CD4-positive, alpha-beta T cell treated with Interleukin-1 beta for 1 hour (primary cell): Measurements from ENCODE around the gene SPDYE5.
"Not testable (repeated sequence)": the region's sequence is repeated elsewhere in the genome, so short reads cannot be mapped to it uniquely, and the experiment has no call there.

Source experiments
- DNase-seq, 2 donors: peaks; one replicate each; pipeline ENCODE4 v3.0.0-alpha.2; 2020 to 2022

Gene SPDYE5, protein sequence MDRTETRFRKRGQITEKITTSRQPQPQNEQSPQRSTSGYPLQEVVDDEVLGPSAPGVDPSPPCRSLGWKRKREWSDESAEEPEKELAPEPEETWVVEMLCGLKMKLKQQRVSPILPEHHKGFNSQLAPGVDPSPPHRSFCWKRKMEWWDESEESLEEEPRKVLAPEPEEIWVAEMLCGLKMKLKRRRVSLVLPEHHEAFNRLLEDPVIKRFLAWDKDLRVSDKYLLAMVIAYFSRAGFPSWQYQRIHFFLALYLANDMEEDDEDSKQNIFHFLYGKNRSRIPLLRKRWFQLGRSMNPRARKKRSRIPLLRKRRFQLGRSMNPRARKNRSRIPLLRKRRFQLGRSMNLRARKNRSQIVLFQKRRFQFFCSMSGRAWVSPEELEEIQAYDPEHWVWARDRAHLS

GRCh38 chr7:75492020-75492419 is at the start of gene SPDYE5:
Gene SPDYE5 (plus strand): TSS chr7:75492320. CDS start chr7:75494048, 1,728 bp downstream.
- not testable (repeated sequence) for DNase-seq

GRCh38 chr7:75442465-75443111 is 49.5 kb upstream of the SPDYE5 start:
- peak; percentile 42 to 44 for DNase-seq

DNA sequence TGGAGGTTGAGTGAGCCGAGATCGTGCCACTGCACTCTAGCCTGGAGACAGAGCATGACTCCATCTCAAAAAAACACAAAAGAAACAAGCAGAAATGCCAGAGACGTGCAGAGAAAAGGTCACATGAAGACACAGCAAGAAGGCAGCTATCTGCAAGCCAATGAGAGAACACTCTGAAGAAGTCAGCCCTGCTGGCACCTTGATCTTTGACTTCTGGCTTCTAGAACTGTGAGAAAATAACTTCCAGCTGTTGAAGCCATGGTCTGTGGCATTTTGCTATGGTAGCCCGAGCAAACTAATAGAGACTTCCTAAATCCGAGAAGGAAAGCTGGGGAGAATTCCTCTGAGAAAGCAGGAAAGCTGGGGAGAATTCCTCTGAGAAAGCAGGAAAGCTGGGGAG is 42.2 kb upstream of the SPDYE5 start:
- not testable (repeated sequence) for DNase-seq

DNA sequence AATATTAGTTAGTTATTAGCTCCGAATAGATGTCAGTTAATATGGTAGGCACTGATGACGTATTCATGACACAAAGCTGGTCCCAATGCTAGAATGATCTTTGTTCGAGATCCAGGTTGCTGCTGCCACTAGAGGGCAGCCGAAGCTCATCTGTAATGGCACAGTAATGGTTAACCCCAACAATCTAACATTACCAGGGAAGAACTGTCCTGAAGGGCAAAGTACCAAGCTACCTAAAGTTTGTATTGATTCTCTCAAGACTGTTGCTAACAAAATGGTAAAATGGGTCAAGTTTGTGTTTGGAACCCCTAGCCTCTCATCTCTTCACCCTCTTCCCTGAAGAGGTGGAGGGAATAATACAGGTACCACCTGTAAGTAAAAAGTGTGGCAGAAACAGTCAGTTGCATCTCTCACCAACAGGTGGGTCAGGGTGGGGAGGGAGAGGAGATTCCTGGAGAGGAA is 39.6 kb upstream of the SPDYE5 start:
- peak in 1 of 2 donors; percentile 28 for DNase-seq

- DNase-seq = peak in 1 of 2 donors; percentile 28
Measured at GRCh38 chr7:75456403-75456802, 35.7 kb upstream of the SPDYE5 start.

- DNase-seq = not testable (repeated sequence)
Measured at GRCh38 chr7:75458034-75458433, 34.1 kb upstream of the SPDYE5 start.

- DNase-seq = not testable (repeated sequence)
Measured at GRCh38 chr7:75460541-75460940, 31.6 kb upstream of the SPDYE5 start.

DNA sequence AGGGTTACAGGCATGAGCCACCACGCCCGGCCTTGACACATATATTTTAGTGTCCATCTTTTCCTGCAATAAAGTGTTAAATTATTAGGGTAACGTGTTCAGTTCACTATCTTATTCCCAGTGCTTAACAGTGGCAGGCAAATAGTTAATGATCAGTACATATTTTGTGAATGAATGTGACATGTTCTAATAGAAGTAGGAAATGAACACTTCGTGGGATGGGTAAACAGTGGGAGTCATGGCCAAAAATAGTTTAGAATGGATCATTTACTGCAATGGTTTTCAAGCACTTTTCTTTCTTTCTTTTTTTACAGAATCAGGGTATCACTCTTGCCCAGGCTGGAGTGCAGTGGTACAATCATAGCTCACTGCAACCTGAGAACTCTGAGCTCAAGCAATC is 22.0 kb upstream of the SPDYE5 start:
- DNase-seq = not testable (repeated sequence)

GRCh38 chr7:75477457-75477856 is 14.7 kb upstream of the SPDYE5 start:
- not testable (repeated sequence) for DNase-seq

DNA sequence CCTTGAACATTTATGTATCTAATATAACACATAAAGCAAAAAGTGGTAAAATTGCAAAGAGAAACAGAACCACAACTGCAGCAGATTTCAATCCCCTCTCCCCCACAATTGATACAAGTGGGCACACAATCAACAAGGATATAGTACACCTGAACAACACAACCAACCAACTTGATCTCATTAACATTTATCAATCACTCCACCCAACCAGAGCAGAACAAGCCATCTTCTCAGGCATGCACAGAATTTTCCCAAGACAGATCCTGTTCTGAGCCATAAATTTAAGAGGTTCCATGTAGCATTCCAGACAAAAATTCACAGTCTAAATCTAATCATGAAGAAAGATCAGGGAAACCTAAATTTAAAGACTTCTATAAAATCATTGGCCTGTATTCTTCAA is 11.8 kb upstream of the SPDYE5 start:
- not testable (repeated sequence) for DNase-seq

- peak in 1 of 2 donors; percentile 1 for DNase-seq
Measured at GRCh38 chr7:75485355-75485978, 6.7 kb upstream of the SPDYE5 start.

GRCh38 chr7:75485979-75486643 is 6.0 kb upstream of the SPDYE5 start, which contains the start of gene POM121C:
Gene POM121C (minus strand): TSS chr7:75486299. CDS start chr7:75441496, 44,803 bp downstream.
- DNase-seq = peak; percentile 88 to 89

GRCh38 chr7:75509033-75509432 is 16.9 kb downstream of the SPDYE5 start:
- DNase-seq = not testable (repeated sequence)

GRCh38 chr7:75518842-75519241 is 26.7 kb downstream of the SPDYE5 start:
- DNase-seq = not testable (repeated sequence)

DNA sequence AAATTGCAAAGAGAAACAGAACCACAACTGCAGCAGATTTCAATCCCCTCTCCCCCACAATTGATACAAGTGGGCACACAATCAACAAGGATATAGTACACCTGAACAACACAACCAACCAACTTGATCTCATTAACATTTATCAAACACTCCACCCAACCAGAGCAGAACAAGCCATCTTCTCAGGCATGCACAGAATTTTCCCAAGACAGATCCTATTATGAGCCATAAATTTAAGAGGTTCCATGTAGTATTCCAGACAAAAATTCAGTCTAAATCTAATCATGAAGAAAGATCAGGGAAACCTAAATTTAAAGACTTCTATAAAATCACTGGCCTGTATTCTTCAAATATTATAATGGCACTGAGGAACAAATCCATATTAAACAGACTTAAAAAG is 29.6 kb downstream of the SPDYE5 start:
- not testable (repeated sequence) for DNase-seq

- DNase-seq = not testable (repeated sequence)
Measured at GRCh38 chr7:75527224-75527722, 35.2 kb downstream of the SPDYE5 start.

- no peak for DNase-seq
Measured at GRCh38 chr7:75531359-75531821, 39.3 kb downstream of the SPDYE5 start.

- DNase-seq = no peak
Measured at GRCh38 chr7:75532639-75533038, 40.5 kb downstream of the SPDYE5 start.

DNA sequence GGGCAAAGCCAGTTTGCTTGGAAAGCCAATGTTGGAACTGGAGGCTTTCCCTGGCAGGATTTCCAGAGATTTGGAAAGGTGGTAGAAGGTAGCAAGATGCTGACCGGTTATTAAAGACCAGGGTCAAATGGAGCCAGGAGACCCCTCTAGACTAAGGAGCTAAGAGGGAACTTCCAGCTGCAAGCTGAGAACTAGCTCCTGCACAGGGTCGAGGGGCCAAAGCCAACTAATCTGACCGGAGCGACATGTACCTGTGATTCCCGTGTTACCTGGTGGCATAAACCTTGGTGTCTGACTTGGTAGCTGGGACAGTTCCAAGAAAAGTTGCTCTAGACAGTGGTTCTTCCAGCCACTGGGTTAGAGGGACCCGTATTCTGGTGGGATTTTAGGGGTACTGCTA is 41.8 kb downstream of the SPDYE5 start:
- DNase-seq = no peak

GRCh38 chr7:75534727-75535307 is 42.7 kb downstream of the SPDYE5 start:
- no peak for DNase-seq

GRCh38 chr7:75536491-75536890 is 44.4 kb downstream of the SPDYE5 start:
- no peak for DNase-seq

- DNase-seq = no peak
Measured at GRCh38 chr7:75536940-75537538, 44.9 kb downstream of the SPDYE5 start.
